ENCODE results near the gene CACNA2D2. TPM values are rescaled to one million over a fixed set of nuclear protein-coding genes. Genes with fewer than 3 reads are reported as not detected.

CACNA2D2 gene
- total and polyA plus RNA-seq, 4 donors = 28.2 to 111 (median 69.1) TPM

- peak overlapping the region; percentile 72 to 77 for H3K27ac ChIP-seq (ENCODE audit: low read depth in 1 of 2, low read length in 1 of 2)
- ATAC-seq (ENCODE audit: insufficient read depth, low FRiP score) = no peak
- TF ChIP-seq CTCF (IDR thresholded peaks at IDR 0.05; ENCODE audit: control extremely low read depth, extremely low read depth) = no peak
- H3K4me1 ChIP-seq (ENCODE audit: control insufficient read depth in 5 of 5, insufficient read depth in 5 of 5, low read length in 5 of 5) = peaks cover 3 to 56% (median 18%) of the 10 kb centered on the region in 5 donors
- WGBS, 2 donors = 56 to 62% methylated on average over 14 of the region's 14 CpGs
- H3K9me3 ChIP-seq (ENCODE audit: control insufficient read depth in 4 of 4, insufficient read depth in 3 of 4, low read length in 3 of 4) = no peaks in the 10 kb centered on the region
- peaks cover 0 to 2% (median 0%) of the 10 kb centered on the region in 4 donors for H3K36me3 ChIP-seq (ENCODE audit: control insufficient read depth in 4 of 4, insufficient read depth in 4 of 4, low read length in 4 of 4)
- H3K9ac ChIP-seq (ENCODE audit: insufficient read depth in 1 of 2, low read length in 2 of 2) = no peak overlapping the region
- H3K27me3 ChIP-seq (ENCODE audit: control insufficient read depth in 3 of 3, insufficient read depth in 3 of 3, low read length in 2 of 3) = peaks cover 0 to 5% (median 0%) of the 10 kb centered on the region in 3 donors
- H3K4me3 ChIP-seq = peak overlapping the region; percentile 13
- DNase-seq = no peak
These were observed 163.8 kb downstream of the CACNA2D2 start for GRCh38 chr3:50339485-50340146.

GRCh38 chr3:50338965-50339364, 164.5 kb downstream of the CACNA2D2 start:
- Histone ChIP-seq H3K36me3 (ENCODE audit: control insufficient read depth in 4 of 4, insufficient read depth in 4 of 4, low read length in 4 of 4) (peaks cover 0 to 5% (median 0%) of the 10 kb centered on the region in 4 donors), H3K4me1 (ENCODE audit: control insufficient read depth in 5 of 5, insufficient read depth in 5 of 5, low read length in 5 of 5) (peaks cover 10 to 58% (median 21%) of the 10 kb centered on the region in 5 donors), H3K27ac (ENCODE audit: low read depth in 1 of 2, low read length in 1 of 2) (peak overlapping the region in 1 of 2 donors; percentile 96), H3K27me3 (ENCODE audit: control insufficient read depth in 3 of 3, insufficient read depth in 3 of 3, low read length in 2 of 3) (peaks cover 0 to 5% (median 0%) of the 10 kb centered on the region in 3 donors), H3K9ac (ENCODE audit: insufficient read depth in 1 of 2, low read length in 2 of 2) (peak overlapping the region in 1 of 2 donors; percentile 65), H3K9me3 (ENCODE audit: control insufficient read depth in 4 of 4, insufficient read depth in 3 of 4, low read length in 3 of 4) (no peaks in the 10 kb centered on the region), H3K4me3 (no peak overlapping the region)
- DNase-seq (no peak), ATAC-seq (ENCODE audit: insufficient read depth, low FRiP score) (no peak)
- 26 to 56% methylated on average over 5 of the region's 5 CpGs for WGBS, 2 donors
- TF ChIP-seq CTCF (IDR thresholded peaks at IDR 0.05; ENCODE audit: control extremely low read depth, extremely low read depth) = no peak

DNA sequence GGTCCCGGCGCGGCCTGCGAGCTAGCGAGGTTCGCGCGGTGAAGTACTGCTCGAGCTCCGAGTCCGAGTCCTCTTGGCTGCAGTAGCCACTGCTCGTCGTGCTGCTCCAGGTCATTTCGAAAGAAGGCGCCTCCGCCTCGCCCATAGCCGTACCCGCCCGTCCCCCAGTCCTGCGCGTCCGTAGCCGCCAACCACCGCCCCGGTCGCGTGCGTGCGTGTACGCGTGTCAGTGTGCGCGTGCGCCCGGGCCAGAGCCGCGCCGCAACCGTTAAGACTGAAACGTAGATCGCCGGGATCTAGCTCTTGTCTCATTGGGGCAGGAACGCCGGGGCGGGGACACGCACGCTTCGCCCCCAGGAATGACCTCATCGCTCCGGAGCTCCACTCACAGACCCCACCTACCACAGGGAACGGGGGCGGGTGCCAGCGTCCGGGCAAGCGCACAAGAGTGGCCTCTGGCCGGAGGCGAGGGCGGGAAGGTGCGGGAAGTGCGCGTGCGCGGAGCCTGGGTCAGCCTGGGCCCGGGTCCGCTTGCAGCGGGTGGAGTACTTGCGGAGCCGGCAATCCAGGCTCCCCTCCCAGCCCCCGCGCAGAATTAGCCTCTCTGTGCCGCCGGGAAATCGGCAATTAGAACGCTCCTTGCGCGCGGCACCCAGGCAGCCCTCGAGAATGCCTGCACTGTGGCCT, 166.1 kb downstream of the CACNA2D2 start:
- peaks cover 10 to 58% (median 21%) of the 10 kb centered on the region in 5 donors for H3K4me1 ChIP-seq (ENCODE audit: control insufficient read depth in 5 of 5, insufficient read depth in 5 of 5, low read length in 5 of 5)
- peaks cover 0 to 7% (median 2%) of the 10 kb centered on the region in 4 donors for H3K36me3 ChIP-seq (ENCODE audit: control insufficient read depth in 4 of 4, insufficient read depth in 4 of 4, low read length in 4 of 4)
- peaks cover 0 to 5% (median 0%) of the 10 kb centered on the region in 3 donors for H3K27me3 ChIP-seq (ENCODE audit: control insufficient read depth in 3 of 3, insufficient read depth in 3 of 3, low read length in 2 of 3)
- DNase-seq = peak; percentile 99
- peak overlapping the region; percentile 90 for H3K4me3 ChIP-seq
- TF ChIP-seq CTCF (IDR thresholded peaks at IDR 0.05; ENCODE audit: control extremely low read depth, extremely low read depth) = no peak
- ATAC-seq (ENCODE audit: insufficient read depth, low FRiP score) = peak; percentile 84
- peak overlapping the region; percentile 89 to 96 for H3K27ac ChIP-seq (ENCODE audit: low read depth in 1 of 2, low read length in 1 of 2)
- no peaks in the 10 kb centered on the region for H3K9me3 ChIP-seq (ENCODE audit: control insufficient read depth in 4 of 4, insufficient read depth in 3 of 4, low read length in 3 of 4)
- peak overlapping the region; percentile 63 to 89 for H3K9ac ChIP-seq (ENCODE audit: insufficient read depth in 1 of 2, low read length in 2 of 2)
- 0% methylated on average over 77 to 79 of the region's 79 CpGs for WGBS, 2 donors

Measured in lung (tissue), 12 donors.